ENCODE measurements around the gene PHC2.

DNA sequence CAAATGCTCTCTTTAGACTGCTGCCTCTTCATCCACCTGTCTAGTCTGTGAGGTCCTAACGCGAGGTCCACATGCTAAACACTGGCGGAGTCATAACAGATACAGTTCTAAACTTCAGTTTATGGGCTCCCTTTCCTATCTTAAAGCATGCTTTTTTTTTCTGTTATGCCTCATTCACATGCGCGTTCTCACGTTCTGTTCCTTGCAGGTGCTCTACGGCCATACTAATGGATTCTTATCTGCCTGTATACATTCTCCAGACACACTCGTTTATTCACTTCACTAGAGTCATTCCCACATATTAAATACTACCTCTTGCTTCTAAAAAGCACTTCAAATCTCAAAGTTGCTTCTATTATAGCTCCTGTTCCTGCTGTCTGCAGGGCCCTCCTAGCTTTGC, 38.7 kb downstream of the PHC2 start:
- TF ChIP-seq, protein P1, sequence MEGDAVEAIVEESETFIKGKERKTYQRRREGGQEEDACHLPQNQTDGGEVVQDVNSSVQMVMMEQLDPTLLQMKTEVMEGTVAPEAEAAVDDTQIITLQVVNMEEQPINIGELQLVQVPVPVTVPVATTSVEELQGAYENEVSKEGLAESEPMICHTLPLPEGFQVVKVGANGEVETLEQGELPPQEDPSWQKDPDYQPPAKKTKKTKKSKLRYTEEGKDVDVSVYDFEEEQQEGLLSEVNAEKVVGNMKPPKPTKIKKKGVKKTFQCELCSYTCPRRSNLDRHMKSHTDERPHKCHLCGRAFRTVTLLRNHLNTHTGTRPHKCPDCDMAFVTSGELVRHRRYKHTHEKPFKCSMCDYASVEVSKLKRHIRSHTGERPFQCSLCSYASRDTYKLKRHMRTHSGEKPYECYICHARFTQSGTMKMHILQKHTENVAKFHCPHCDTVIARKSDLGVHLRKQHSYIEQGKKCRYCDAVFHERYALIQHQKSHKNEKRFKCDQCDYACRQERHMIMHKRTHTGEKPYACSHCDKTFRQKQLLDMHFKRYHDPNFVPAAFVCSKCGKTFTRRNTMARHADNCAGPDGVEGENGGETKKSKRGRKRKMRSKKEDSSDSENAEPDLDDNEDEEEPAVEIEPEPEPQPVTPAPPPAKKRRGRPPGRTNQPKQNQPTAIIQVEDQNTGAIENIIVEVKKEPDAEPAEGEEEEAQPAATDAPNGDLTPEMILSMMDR (IDR thresholded peaks at IDR 0.05; ENCODE audit: poor library complexity), result no peak
- no peak for TF ChIP-seq EZH2 (IDR thresholded peaks at IDR 0.05; ENCODE audit: borderline replicate concordance)
